AG08395 (cell line): Measurements from ENCODE around the gene FNIP2.

Experiments
- DNase-seq: peaks from one replicate; pipeline ENCODE4 v3.0.0; 2012; ENCODE audit warnings: mixed read lengths, low spot score

Gene FNIP2

DNA sequence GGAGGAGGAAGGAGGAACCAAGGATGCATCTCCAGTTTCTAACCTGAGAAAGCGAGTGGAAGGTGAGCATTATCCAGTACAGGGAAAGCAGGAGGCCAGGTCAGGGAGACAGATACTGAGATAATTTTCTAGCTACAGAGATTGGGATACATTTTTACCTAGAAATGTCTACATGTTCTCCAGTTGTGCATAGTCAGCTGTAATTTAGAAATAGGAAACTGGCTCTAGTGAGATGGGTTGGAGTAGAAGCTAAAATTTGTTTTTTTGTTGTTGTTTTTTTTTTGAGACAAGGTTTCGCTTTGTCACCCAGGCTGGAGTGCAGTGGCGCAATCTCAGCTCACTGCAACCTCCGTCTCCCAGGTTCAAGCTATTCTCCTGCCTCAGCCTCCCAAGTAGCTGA, 71.3 kb downstream of the FNIP2 start:
- DNase-seq, result no peak

DNA sequence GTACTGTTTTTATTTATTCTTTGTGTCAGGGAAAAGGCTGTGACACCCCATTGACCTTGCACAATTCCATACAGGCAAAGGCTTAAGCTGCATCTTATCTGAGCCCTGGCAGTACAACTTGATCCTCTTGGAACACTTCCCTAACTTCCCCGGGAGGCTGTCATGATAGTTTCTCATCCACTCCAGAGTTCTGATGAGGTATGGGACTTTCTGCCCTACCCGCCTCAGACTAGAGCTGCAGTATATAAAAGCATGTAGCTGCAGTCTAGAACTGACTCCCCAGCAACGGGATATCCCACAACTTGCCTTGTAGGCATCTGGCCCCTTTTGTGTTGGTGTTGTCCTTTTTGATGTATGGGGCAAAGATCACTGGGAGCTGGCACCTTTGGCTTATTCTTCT, 72.7 kb downstream of the FNIP2 start:
- no peak for DNase-seq

DNA sequence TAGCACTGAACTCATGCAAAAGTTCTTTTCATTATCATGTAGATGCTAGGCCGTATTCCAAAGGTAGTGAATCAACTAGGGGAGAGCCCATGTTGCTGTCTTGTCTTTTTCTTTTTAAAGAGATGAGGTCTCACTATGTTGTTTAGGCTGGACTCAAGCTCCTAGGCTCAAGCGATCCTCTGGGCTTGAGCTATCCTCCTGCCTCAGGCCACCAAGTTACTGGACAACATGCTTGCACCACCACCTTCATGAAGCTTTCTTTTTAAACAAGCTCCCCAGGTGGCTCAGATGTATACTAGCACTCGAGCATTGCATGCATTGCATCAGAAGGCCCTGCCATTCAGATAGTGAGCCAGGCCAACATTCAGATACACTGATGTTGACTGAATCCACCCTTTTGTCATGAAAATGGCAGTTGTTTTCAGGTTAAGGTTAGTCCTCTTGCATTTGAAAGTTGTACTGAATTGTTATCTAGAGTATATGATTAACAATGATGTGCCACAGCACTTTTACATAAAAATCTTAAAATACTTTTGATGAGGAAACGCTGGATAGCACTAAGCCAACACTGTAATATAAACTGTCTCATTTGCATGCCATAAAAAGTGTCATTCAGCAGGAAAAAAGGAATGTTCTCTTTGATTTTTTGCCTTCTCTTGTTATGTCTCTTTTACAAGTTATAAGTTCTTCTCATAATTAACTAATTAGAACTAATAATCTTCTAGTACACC, 76.7 kb downstream of the FNIP2 start:
- no peak for DNase-seq

GRCh38 chr4:158847535-158847934, 78.7 kb downstream of the FNIP2 start:
- no peak for DNase-seq

DNA sequence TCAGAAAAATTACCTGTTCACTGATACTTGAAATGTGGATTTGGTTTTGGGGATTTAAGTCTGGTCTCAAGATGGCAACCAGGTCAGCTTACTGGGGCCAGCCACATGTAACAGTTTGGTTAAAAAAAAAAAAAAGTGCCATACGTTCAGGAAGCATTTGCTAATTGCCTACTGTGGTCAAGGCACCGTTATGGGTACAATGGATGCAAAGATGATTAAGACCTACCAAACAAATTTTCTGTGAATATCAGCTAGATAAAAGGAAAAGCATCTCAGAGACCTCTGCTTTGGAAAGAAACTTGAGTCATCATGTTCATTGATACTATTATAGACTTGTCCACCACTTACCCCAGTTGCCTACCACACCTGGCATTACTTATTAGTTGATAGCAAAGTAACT, 80.9 kb downstream of the FNIP2 start:
- no peak for DNase-seq

GRCh38 chr4:158850371-158850770, 81.5 kb downstream of the FNIP2 start:
- DNase-seq, result no peak

- peak; percentile 46 for DNase-seq
Measured at GRCh38 chr4:158850800-158851644, 82.2 kb downstream of the FNIP2 start.

DNA sequence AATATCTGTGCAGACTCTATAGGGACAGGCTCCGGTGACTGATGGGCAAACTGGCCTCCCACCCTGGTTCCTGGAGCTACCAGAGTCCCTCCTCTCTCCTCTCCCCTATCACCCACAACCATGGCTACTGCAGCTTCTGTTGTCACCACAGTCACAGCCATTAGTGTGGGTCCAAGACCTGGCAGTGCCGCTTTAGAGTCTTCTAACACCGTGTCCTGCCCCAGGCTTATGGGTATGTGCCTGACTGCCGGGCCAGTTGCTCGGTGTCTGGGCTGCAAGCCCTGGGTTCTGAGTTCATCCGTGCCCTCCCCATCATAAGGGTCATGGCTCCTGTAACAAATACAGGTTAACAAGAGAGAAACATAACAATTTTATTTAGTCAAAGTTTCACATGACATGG, 85.4 kb downstream of the FNIP2 start:
- no peak for DNase-seq

DNA sequence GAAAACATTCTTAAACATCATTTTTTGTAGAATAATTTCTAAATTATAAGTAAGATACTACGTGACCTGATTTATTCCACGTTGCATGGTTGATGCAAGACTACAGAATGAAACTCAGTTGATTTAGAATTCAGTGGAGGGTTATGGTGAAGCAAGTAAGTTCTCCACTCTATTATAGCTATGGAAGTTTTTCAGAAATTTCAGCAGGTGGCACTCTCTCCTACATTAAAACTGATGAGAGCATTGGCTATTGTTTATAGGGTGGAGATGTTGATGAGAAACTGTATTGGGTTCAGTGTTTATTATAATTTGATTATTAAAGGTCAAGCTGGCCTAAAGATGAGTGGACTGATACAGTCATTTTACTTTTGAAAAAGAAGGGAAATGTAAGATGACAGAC, 88.0 kb downstream of the FNIP2 start:
- DNase-seq, result peak; percentile 60

DNA sequence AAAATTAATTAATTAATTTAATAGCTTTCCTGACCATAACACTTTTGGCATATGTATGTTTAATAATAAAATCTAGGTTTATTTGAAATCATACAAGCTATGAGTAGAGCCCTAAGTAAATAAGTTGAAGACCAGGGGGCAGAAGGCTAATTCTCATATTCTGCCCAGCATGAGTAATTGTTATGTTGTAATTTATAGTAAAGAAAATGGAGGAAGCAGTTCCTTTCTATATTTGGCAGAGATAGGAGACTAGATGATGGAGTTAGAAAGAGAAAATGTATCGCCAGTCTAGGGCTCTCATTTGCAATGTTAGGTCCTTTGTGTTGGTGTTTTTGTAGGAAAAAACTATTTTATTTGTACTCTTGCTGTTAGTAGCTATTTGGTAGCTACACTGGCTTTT, 89.1 kb downstream of the FNIP2 start:
- DNase-seq, result no peak

DNA sequence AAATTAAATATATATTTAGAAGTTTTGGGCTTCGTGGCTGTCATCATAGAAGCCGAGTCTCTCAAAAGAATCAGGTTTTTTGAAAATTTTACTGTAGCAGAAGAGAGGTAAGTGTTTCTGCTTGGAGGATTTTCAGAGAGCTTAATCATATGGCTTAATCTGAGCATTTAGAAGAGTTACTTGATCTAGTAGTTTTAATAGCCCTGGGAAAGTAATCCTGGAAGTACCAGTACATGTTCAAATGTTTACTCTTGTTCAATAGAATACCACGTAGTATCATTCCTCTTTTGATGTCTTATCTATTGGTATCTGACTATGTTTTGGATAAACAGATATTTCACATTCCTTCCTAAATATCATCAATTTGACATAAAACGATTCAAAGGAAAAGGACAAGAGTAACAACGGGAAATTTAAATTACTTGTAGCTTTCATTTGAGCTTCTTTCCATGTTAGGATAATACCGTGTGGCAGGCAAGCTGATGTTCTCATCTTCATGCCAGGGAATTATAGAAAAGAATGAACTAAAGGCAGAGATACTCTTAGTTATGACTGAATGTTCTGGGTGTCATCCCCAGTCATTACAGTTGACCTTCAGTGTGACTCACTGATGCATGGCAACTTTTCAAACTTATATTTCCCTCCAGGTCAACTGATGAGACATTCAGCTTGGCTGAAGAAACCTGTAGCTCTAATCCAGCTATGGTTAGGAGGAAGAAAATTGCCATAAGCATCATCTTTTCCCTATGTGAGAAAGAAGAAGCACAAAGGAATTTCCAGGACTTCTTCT, 89.8 kb downstream of the FNIP2 start:
- DNase-seq, result peak; percentile 52

GRCh38 chr4:158859661-158860060, 90.8 kb downstream of the FNIP2 start:
- DNase-seq, result no peak

- DNase-seq, result no peak
Measured at GRCh38 chr4:158860856-158861255, 92.0 kb downstream of the FNIP2 start.

GRCh38 chr4:158861281-158861680, 92.5 kb downstream of the FNIP2 start:
- DNase-seq, result no peak

DNA sequence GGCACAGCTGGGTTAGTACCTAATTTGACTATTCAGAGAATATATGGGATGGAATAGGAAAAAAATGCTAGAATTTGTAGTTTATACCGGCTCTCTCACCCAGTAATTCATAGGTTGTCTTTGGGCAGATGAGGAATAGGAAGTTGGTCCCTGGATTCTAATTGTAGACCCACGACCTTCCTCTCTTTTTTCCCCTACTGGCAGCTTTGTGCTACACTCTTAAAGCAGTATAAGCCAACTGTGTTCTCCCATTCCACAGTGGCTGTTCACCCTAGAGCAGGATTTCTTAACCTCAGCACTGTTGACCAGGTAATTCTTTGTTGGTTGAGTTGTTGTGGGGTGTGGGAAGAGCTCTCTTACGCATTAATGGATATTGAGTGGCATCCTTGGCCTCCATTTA, 92.9 kb downstream of the FNIP2 start:
- DNase-seq, result no peak

DNA sequence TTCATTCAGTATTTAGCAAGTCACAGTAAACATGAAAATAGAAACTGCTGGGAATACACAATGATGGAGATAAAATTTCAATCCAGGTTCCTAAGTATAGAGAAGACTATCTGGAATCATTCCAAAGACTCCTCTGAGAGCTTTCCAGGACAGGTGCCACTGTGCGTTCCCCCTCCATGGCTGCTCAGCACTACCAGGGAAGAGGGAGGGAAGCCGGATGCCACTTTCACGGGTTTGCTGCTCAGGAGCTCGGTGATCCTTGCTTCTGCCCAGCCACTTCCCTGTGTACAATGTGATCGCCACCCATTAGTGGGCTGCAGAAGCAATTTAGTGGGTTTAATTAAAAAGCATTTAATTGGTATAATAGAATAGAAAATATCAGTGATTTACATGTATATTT, 94.5 kb downstream of the FNIP2 start:
- DNase-seq, result no peak

DNA sequence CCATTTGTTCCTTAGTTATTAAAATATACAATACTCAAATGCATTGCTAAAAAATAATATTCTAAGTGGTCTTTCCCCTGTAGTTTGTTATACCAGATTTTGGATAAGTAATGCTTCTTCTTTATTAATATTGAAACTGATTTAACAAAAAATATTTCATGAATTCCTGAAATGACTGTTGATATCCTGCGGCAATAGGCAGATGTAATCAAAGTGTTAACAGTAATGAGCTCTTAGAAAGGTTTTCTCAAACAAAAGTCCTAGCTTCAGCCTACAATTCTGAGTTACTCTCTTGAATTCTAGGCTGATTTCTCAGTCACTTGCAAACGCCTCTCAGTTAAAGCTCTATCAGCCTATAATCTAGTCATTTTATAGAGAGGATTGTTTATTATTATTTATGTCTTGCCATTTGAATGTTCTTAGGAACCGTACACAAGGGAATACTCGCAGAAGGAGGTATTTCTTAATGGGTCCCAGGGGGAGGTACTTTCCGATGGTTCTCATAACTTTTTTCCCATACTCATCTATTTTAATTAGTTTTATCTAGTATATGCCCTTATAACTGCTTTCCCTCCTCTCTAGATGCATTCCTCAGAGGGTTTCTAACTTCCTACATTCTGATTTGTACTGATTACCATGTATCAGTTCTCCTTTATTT, 96.8 kb downstream of the FNIP2 start:
- DNase-seq, result no peak

DNA sequence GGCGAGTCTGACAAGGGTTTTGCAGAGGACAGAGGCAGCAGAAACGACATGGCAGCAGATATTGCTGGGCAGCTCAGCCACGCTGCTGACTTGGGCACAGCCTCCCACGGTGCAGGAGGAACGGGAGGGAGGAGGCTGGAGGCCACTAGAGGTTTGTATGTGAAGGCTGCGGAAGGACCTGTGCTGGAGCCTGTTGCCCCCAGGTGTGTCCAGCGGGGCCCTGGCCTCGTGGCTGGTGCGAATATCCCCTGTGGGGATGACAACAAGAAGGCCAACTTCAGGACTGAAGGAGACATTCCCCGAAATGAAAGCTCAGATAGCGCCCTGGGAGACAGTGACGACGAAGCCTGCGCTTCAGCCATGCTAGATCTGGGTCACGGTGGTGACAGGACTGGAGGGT, 100.2 kb downstream of the FNIP2 start:
- no peak for DNase-seq

GRCh38 chr4:158869761-158870160, 100.9 kb downstream of the FNIP2 start:
- DNase-seq, result no peak

GRCh38 chr4:158870282-158870625, 101.4 kb downstream of the FNIP2 start:
- DNase-seq, result no peak

DNA sequence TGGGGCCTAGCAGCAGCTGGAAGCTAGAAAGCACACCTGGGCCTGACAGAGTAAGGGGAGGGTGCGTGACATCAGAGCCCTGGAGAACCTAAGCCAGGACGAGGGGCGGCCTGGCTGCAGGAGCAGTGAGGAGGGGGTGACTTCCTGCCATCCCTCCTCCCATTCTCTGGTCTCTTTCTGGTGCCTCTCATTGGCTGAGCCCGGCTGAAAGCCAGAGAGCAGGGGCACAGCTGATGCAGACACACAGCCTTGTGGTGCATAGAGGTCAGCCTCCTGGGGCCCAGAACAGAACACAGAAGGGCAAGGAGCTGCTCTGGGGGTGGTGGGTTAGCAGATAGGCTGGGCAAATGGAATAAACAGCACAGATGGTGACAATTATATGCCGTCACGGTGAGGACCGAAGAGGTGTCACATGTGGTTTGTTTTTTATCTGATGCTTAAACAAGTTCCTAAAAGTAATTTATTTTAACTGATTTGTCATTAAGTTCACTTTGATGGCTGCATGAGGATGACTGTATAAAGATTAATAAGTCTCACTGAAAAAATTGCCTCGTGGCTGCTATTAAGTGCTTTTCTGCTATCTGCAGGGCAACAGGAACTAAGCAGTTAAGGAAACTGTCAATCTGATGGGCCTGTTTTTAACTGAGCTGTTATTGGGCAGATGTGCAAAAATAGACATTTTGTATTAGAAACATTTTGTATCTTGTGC, 102.0 kb downstream of the FNIP2 start:
- no peak for DNase-seq

DNA sequence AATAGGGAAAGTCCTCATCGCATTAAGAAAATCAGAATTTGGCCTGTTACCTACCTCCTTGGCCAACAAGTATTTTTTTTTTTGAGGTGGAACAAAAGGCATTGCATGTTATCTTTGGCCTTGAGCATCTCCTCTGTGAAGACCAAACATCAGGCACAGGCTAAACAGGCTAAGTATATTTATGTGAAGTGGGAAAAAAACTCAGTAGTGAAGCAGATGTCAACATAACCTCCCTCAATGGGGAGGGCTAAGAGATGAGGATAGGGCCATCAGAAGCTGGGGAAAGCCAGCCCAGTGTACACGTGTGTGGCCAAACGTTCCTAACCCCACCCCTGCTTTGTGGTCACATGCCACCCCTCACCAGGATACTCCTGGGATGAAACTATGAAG, 102.5 kb downstream of the FNIP2 start:
- no peak for DNase-seq
